K562 (cell line): Measurements from ENCODE around the gene TMEM126B. TPM values are rescaled to one million over a fixed set of nuclear protein-coding genes. Genes with fewer than 3 reads are reported as not detected.

Experiments
- ATAC-seq: fragments of 200-7000 bp; cut with Tn5 transposase; 3 replicates; pipeline ENCODE4 v1.9.1; 2020; ENCODE audit warnings: moderate library complexity
- BruUV-seq: library from RNA; stranded (reverse); fragments of 400-500 nt; replicated peaks from 2 replicates; lab custom pipeline; 2021; lab: Mats Ljungman, UMichigan
- CTCF ChIA-PET: fragments of 300-600 bp; formaldehyde crosslinking; extraction: SDS; loops from one replicate; lab custom pipeline; 2021; ENCODE audit warnings: low intra/inter-chr PET ratio; lab: Yijun Ruan, JAX
- POLR2A ChIA-PET: fragments of 300-600, 350-650 bp; sonication (Branson Sonifier 250); formaldehyde crosslinking; extraction: SDS; loops from one replicate; lab custom pipeline; 2021; ENCODE audit warnings: antibody characterized with exemption, inconsistent platforms; lab: Yijun Ruan, JAX
- DNase-seq, 4 experiments: peaks; one replicate each; pipeline versions ENCODE4 v3.0.0 to v3.0.0-alpha.2; 2011 to 2018; ENCODE audit warnings: low spot score in 3 of 4, mixed read lengths in 3 of 4; ENCODE audit errors: extremely low read depth in 1 of 4
- FAIRE-seq: peaks from 2 replicates; lab custom pipeline; 2011; peaks lifted over from hg19 to GRCh38; lab: Jason Lieb, UNC
- H2AFZ ChIP-seq: 2 replicates; pipeline ENCODE4 v1.6.0; 2011; ENCODE audit warnings: low read depth, low read length, control low read depth, inconsistent platforms
- H3K27ac ChIP-seq: fragments of 200-600 bp; 3 replicates; pipeline ENCODE4 v1.8.0; 2011; ENCODE audit warnings: low read depth, mild to moderate bottlenecking, control low read depth, inconsistent platforms, low read length, moderate library complexity, mixed read lengths; ENCODE audit errors: extremely low read depth
- H3K27me3 ChIP-seq, 2 experiments: fragments of 300-600 bp in 1 of 2; 2 replicates in 1 of 2; 3 replicates in 1 of 2; pipeline versions ENCODE4 v1.6.0 to v1.8.0; 2011; ENCODE audit warnings: inconsistent platforms in 2 of 2, low read length in 2 of 2, mild to moderate bottlenecking in 1 of 2, mixed read lengths in 1 of 2, moderate library complexity in 1 of 2; ENCODE audit not compliant: control insufficient read depth in 2 of 2, insufficient read depth in 2 of 2
- H3K36me3 ChIP-seq: fragments of 300-600 bp; 3 replicates; pipeline ENCODE4 v1.8.0; 2011; ENCODE audit warnings: mild to moderate bottlenecking, low read length, inconsistent platforms; ENCODE audit not compliant: control insufficient read depth, insufficient read depth
- H3K4me1 ChIP-seq, 2 experiments: fragments of 200-600 bp in 1 of 2; replicated peaks in 1 of 2; 2 replicates in 1 of 2; 3 replicates in 1 of 2; pipeline versions ENCODE4 v1.5.1 to v1.8.0; 2011; ENCODE audit warnings: inconsistent platforms in 2 of 2, low read length in 2 of 2, mild to moderate bottlenecking in 1 of 2, mixed read lengths in 1 of 2, moderate library complexity in 1 of 2; ENCODE audit not compliant: control insufficient read depth in 2 of 2, insufficient read depth in 2 of 2
- H3K4me2 ChIP-seq: 2 replicates; pipeline ENCODE4 v1.6.1; 2011; ENCODE audit warnings: low read length, control low read depth, inconsistent platforms, mixed read lengths; ENCODE audit not compliant: insufficient read depth
- H3K4me3 ChIP-seq: fragments of 200-600 bp; sonication (generic), shearing (Covaris generic); 2 replicates; pipeline ENCODE4 v1.5.1; 2016; ENCODE audit warnings: control low read depth, inconsistent platforms
- H3K79me2 ChIP-seq: fragments of 200-600 bp; 3 replicates; pipeline ENCODE4 v1.8.0; 2011; ENCODE audit warnings: low read length, inconsistent platforms; ENCODE audit not compliant: control insufficient read depth, insufficient read depth
- H3K9ac ChIP-seq, 2 experiments: 2 replicates each; pipeline versions ENCODE4 v1.6.0 to v1.6.1; 2011; ENCODE audit warnings: low read depth in 2 of 2, low read length in 2 of 2, control low read depth in 1 of 2, inconsistent platforms in 1 of 2, mild to moderate bottlenecking in 1 of 2, mixed read lengths in 1 of 2; ENCODE audit not compliant: insufficient read depth in 1 of 2
- H3K9me1 ChIP-seq: one replicate; pipeline ENCODE4 v1.6.0; 2011; ENCODE audit warnings: inconsistent platforms, mild to moderate bottlenecking, low read length, moderate library complexity; ENCODE audit not compliant: control insufficient read depth, insufficient read depth
- H3K9me3 ChIP-seq: replicated peaks from 2 replicates; pipeline ENCODE4 v1.5.1; 2011; ENCODE audit warnings: low read depth, low read length, inconsistent platforms; ENCODE audit not compliant: control insufficient read depth, insufficient read depth
- H4K20me1 ChIP-seq: replicated peaks from 2 replicates; pipeline ENCODE4 v1.6.1; 2011; ENCODE audit warnings: low read length, inconsistent platforms, mixed read lengths; ENCODE audit not compliant: control insufficient read depth, insufficient read depth
- BRD4 ChIP-seq: fragments of 200-600 bp; sonication (generic); IDR thresholded peaks from 2 replicates; pipeline ENCODE4 v1.6.1; 2017; ENCODE audit warnings: inconsistent platforms
- DIDO1 ChIP-seq: fragments of 450-650 bp; IDR thresholded peaks from 2 replicates; pipeline ENCODE4 v1.6.1; 2016; ENCODE audit warnings: low read depth, missing biosample characterization, missing genetic modification characterization
- LARP7 ChIP-seq: fragments of 450-650 bp; IDR thresholded peaks from 2 replicates; pipeline ENCODE4 v1.6.1; 2016
- PHF8 ChIP-seq: fragments of 200-600 bp; sonication (generic); IDR thresholded peaks from 2 replicates; pipeline ENCODE4 v1.6.1; 2012; ENCODE audit warnings: mixed run types, mild to moderate bottlenecking, inconsistent platforms, low read length, moderate library complexity, borderline replicate concordance
- SRSF1 ChIP-seq: fragments of 200-400 bp; formaldehyde crosslinking; IDR thresholded peaks from 2 replicates; pipeline ENCODE4 v1.6.1; 2017; ENCODE audit warnings: mild to moderate bottlenecking, low read depth, low read length, moderate library complexity
- YBX1 ChIP-seq: fragments of 450-650 bp; IDR thresholded peaks from 2 replicates; pipeline ENCODE4 v1.7.1; 2016; ENCODE audit warnings: mild to moderate bottlenecking
- ZNF589 ChIP-seq: fragments of 200-800 bp; sonication (Bioruptor generic); IDR thresholded peaks from 2 replicates; pipeline ENCODE4 v1.6.1; 2016; ENCODE audit warnings: low read depth, missing genetic modification characterization, missing compliant biosample characterization
- WGBS: fragments of 100-300 bp; shearing (Covaris generic); methylation state at CpG from one replicate; pipeline ENCODE4 v1.1.6; 2016; ENCODE audit warnings: low coverage, mixed read lengths; ENCODE audit not compliant: insufficient coverage; ENCODE audit errors: missing lambda C conversion rate; 5-methylcytosine and 5-hydroxymethylcytosine counted together
- in situ Hi-C: fragments of 300-500 bp; cut with MboI; formaldehyde crosslinking; loops from 4 replicates; pipeline ENCODE4 v1.15.0; 2018; ENCODE audit warnings: inconsistent platforms, mixed read lengths
- intact Hi-C: fragments of 100-400 bp; cut with micrococcal nuclease; formaldehyde crosslinking; loops from 2 replicates; pipeline ENCODE4 v1.14.2; 2022
- polyA plus RNA-seq, 8 experiments: library from polyadenylated mRNA; depleted of rRNA in 4 of 8; stranded (reverse) in 5 of 8; unstranded in 3 of 8; fragments of >200 nt; fragmentation: Nextera tagmentation in 2 of 8; fragmentation: Illumina TruSeq in 1 of 8; extraction: Ambion mirVana in 2 of 8; extraction: Trizol in 1 of 8; gene quantifications; 2 replicates each; pipeline versions ENCODE4 v1.2.1 to v1.2.3, GENCODE V29; 2011 to 2014; ENCODE audit warnings: inconsistent platforms in 1 of 8, missing spikeins in 1 of 8
- total RNA-seq, 7 experiments: library from RNA; depleted of rRNA in 6 of 7; stranded (reverse); fragments of >200 nt in 6 of 7; fragmentation: Illumina TruSeq in 2 of 7; extraction: Trizol in 2 of 7; gene quantifications; 2 replicates each; pipeline versions ENCODE4 v1.2.1 to v1.2.3, GENCODE V29; 2011 to 2021; ENCODE audit warnings: low replicate concordance in 1 of 7
- TF ChIP-seq, protein P1 (sequence below): fragments of 450-650 bp; IDR thresholded peaks from 2 replicates; pipeline ENCODE4 v1.7.0; 2016; ENCODE audit warnings: borderline replicate concordance
- TF ChIP-seq, protein P2 (sequence below): fragments of 450-650 bp; formaldehyde crosslinking; IDR thresholded peaks from 2 replicates; pipeline ENCODE4 v1.4.0; 2020; ENCODE audit warnings: mild to moderate bottlenecking
- TF ChIP-seq, protein P3 (sequence below): sonication (generic); formaldehyde crosslinking; IDR thresholded peaks from 2 replicates; pipeline ENCODE4 v1.8.0; 2022; ENCODE audit warnings: mild to moderate bottlenecking, missing genetic modification reagents
- TF ChIP-seq, protein P4 (sequence below): fragments of 250-450 bp; sonication (Bioruptor Pico); IDR thresholded peaks from 2 replicates; pipeline ENCODE4 v1.6.1; 2021; ENCODE audit warnings: mild to moderate bottlenecking
- TF ChIP-seq, protein P5 (sequence below): sonication (generic); formaldehyde crosslinking; IDR thresholded peaks from 2 replicates; pipeline ENCODE4 v1.8.0; 2022; ENCODE audit warnings: mild to moderate bottlenecking, missing genetic modification reagents

Gene TMEM126B
- total and polyA plus RNA-seq, 9 of the 15 experiments (the other 6 are each of a cell fraction or from before 2014, with no cell fraction given) = 85.5 to 226 (median 164) TPM

DNA sequence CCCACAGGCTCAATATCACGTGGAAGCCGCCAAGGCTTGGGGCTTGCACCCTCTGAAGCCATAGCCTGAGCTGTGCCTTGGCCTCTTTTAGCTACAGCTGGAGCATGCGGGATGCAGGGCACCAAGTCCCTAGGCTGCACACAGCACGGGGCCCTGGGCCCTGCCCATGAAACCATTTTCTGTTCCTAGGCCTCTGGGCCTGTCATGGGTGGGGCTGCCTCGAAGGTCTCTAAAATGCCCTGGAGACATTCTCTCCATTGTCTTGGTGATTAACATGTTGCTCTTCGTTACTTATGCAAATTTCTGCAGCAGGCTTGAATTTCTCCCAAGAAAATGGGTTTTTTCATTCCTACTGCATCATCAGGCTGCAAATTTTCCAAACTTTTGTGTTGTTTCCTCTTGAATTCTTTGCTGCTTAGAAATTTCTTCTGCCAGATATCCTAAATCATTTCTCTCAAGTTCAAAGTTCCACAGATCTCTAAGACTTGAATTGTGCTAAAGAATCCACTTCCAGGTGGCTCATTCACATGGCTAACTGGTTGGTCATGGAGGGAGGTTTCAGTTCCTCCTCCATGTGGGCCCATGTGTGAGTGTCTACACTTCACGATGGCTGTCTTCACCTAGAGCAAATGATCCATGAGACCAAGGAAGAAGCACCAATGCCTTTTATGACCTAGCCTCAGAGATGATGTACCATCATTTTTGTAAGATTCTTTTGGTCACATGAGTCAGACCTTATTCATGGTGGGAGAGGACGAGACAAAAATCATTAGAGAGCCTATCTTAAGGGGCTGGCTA is 43.9 kb downstream of the TMEM126B start (continued):
- TF ChIP-seq SRSF1 = no peak
- TF ChIP-seq, protein P1, sequence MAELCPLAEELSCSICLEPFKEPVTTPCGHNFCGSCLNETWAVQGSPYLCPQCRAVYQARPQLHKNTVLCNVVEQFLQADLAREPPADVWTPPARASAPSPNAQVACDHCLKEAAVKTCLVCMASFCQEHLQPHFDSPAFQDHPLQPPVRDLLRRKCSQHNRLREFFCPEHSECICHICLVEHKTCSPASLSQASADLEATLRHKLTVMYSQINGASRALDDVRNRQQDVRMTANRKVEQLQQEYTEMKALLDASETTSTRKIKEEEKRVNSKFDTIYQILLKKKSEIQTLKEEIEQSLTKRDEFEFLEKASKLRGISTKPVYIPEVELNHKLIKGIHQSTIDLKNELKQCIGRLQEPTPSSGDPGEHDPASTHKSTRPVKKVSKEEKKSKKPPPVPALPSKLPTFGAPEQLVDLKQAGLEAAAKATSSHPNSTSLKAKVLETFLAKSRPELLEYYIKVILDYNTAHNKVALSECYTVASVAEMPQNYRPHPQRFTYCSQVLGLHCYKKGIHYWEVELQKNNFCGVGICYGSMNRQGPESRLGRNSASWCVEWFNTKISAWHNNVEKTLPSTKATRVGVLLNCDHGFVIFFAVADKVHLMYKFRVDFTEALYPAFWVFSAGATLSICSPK = no peak
- no peak for TF ChIP-seq BRD4
- TF ChIP-seq LARP7 = no peak
- no peak for TF ChIP-seq ZNF589
- TF ChIP-seq, protein P2, sequence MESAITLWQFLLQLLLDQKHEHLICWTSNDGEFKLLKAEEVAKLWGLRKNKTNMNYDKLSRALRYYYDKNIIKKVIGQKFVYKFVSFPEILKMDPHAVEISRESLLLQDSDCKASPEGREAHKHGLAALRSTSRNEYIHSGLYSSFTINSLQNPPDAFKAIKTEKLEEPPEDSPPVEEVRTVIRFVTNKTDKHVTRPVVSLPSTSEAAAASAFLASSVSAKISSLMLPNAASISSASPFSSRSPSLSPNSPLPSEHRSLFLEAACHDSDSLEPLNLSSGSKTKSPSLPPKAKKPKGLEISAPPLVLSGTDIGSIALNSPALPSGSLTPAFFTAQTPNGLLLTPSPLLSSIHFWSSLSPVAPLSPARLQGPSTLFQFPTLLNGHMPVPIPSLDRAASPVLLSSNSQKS (CRISPR knock-in tag) = no peak

DNA sequence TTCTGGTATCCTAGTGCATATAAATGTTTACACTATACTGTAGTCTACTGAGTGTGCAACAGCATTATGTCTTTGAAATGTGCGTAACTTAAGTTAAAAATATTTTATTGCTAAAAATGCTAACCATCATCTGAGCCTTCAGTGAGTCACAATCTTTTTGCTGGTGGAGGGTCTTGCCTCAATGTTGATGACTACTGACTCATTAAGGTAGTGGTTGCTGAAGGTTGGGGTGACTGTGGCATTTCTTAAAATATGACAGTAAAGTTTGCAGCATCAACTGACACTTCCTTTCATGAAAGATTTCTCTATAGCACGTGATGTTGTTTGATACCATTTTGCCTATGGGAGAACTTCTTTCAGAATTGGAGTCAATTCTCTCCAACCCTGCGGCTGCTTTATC is 45.0 kb downstream of the TMEM126B start:
- Histone ChIP-seq H3K9me3 (no peaks in the 10 kb centered on the region), H3K27ac (no peak overlapping the region), H3K9me1 (no peaks in the 10 kb centered on the region), H3K4me2 (no peak overlapping the region), H3K79me2 (no peaks in the 10 kb centered on the region), H3K4me3 (no peak overlapping the region), H3K27me3 (no peaks in the 10 kb centered on the region; a peak in 2 of 5 replicates), H3K36me3 (no peaks in the 10 kb centered on the region), H3K4me1 (no peaks in the 10 kb centered on the region), H4K20me1 (no peaks in the 10 kb centered on the region), H3K9ac (no peak overlapping the region), H2AFZ (no peak overlapping the region)
- DNase-seq (no peak), FAIRE-seq (no peak), ATAC-seq (no peak)
- intact Hi-C loops (no loop called here), in situ Hi-C loops (no loop called here)
- ChIA-PET CTCF (no interaction called here), POLR2A (no interaction called here)
- WGBS = 7% methylated on average over 3 of the region's 3 CpGs
- BruUV-seq = no TSS peak
- no peak for TF ChIP-seq PHF8
- TF ChIP-seq DIDO1 (tag) = no peak
- TF ChIP-seq, protein P3, sequence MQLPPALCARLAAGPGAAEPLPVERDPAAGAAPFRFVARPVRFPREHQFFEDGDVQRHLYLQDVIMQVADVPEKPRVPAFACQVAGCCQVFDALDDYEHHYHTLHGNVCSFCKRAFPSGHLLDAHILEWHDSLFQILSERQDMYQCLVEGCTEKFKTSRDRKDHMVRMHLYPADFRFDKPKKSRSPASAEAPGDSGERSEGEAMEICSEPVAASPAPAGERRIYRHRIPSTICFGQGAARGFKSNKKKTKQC (CRISPR knock-in tag) = no peak
- TF ChIP-seq, protein P4, sequence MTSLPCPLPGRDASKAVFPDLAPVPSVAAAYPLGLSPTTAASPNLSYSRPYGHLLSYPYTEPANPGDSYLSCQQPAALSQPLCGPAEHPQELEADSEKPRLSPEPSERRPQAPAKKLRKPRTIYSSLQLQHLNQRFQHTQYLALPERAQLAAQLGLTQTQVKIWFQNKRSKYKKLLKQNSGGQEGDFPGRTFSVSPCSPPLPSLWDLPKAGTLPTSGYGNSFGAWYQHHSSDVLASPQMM (CRISPR knock-in tag) = no peak
- TF ChIP-seq YBX1 = no peak
- TF ChIP-seq, protein P5, sequence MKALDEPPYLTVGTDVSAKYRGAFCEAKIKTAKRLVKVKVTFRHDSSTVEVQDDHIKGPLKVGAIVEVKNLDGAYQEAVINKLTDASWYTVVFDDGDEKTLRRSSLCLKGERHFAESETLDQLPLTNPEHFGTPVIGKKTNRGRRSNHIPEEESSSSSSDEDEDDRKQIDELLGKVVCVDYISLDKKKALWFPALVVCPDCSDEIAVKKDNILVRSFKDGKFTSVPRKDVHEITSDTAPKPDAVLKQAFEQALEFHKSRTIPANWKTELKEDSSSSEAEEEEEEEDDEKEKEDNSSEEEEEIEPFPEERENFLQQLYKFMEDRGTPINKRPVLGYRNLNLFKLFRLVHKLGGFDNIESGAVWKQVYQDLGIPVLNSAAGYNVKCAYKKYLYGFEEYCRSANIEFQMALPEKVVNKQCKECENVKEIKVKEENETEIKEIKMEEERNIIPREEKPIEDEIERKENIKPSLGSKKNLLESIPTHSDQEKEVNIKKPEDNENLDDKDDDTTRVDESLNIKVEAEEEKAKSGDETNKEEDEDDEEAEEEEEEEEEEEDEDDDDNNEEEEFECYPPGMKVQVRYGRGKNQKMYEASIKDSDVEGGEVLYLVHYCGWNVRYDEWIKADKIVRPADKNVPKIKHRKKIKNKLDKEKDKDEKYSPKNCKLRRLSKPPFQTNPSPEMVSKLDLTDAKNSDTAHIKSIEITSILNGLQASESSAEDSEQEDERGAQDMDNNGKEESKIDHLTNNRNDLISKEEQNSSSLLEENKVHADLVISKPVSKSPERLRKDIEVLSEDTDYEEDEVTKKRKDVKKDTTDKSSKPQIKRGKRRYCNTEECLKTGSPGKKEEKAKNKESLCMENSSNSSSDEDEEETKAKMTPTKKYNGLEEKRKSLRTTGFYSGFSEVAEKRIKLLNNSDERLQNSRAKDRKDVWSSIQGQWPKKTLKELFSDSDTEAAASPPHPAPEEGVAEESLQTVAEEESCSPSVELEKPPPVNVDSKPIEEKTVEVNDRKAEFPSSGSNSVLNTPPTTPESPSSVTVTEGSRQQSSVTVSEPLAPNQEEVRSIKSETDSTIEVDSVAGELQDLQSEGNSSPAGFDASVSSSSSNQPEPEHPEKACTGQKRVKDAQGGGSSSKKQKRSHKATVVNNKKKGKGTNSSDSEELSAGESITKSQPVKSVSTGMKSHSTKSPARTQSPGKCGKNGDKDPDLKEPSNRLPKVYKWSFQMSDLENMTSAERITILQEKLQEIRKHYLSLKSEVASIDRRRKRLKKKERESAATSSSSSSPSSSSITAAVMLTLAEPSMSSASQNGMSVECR = no peak
